ENCODE data around the gene TRIP12.

- TF ChIP-seq ZNF274 (IDR thresholded peaks at IDR 0.05; ENCODE audit: low read depth, low read length) (no peak), YY1 (IDR thresholded peaks at IDR 0.05; ENCODE audit: insufficient read depth, insufficient read length) (no peak), SUZ12 (IDR thresholded peaks at IDR 0.05; ENCODE audit: extremely low read depth, insufficient read depth, insufficient read length) (no peak)
Observed at GRCh38 chr2:229818230-229818629, 103.6 kb downstream of the TRIP12 start.
